H1 (cell line): ENCODE results near the gene ZGRF1. TPM values are rescaled to one million over a fixed set of nuclear protein-coding genes. Genes with fewer than 3 reads are reported as not detected.

ENCODE experiments used
- CTCF ChIA-PET: fragments of 300-600 bp; sonication (Branson Sonifier 250); formaldehyde crosslinking; loops from one replicate; lab custom pipeline; 2021; ENCODE audit not compliant: partially characterized antibody; lab: Charles Lee
- POLR2A ChIA-PET: fragments of 300-600 bp; sonication (Branson Sonifier 250); formaldehyde crosslinking; loops from one replicate; lab custom pipeline; 2021; ENCODE audit warnings: inconsistent platforms; ENCODE audit not compliant: partially characterized antibody; lab: Charles Lee
- DNase-seq, 2 experiments: peaks; one replicate each; pipeline versions ENCODE4 v3.0.0 to v3.0.0-alpha.2; 2010 to 2022; ENCODE audit warnings: low spot score in 2 of 2, low read depth in 1 of 2, mixed read lengths in 1 of 2
- FAIRE-seq: peaks from 2 replicates; lab custom pipeline; 2011; peaks lifted over from hg19 to GRCh38; lab: Jason Lieb, UNC
- H2AFZ ChIP-seq: 2 replicates; pipeline ENCODE4 v1.8.1; 2012; ENCODE audit warnings: low read length, inconsistent platforms
- H2AK5ac ChIP-seq: 2 replicates; pipeline ENCODE4 v1.6.1; 2013; ENCODE audit warnings: low read depth, low read length
- H2BK120ac ChIP-seq: replicated peaks from 2 replicates; pipeline ENCODE3; 2013; ENCODE audit warnings: low read depth, low read length, inconsistent platforms
- H2BK12ac ChIP-seq: 2 replicates; pipeline ENCODE4 v1.6.1; 2013; ENCODE audit warnings: low read depth, low read length
- H2BK15ac ChIP-seq: 2 replicates; pipeline ENCODE4 v1.6.1; 2013; ENCODE audit warnings: low read length
- H2BK20ac ChIP-seq: 2 replicates; pipeline ENCODE4 v1.6.1; 2013; ENCODE audit warnings: low read length
- H2BK5ac ChIP-seq: 2 replicates; pipeline ENCODE4 v1.6.1; 2013; ENCODE audit warnings: low read depth, low read length
- H3K14ac ChIP-seq: 2 replicates; pipeline ENCODE4 v1.6.1; 2013; ENCODE audit warnings: inconsistent platforms; ENCODE audit not compliant: insufficient read length
- H3K18ac ChIP-seq: 2 replicates; pipeline ENCODE4 v1.6.1; 2013; ENCODE audit warnings: low read length; ENCODE audit errors: extremely low read depth
- H3K23ac ChIP-seq: 2 replicates; pipeline ENCODE4 v1.6.1; 2013; ENCODE audit warnings: inconsistent platforms; ENCODE audit not compliant: insufficient read length
- H3K23me2 ChIP-seq: 2 replicates; pipeline ENCODE4 v1.6.1; 2013; ENCODE audit warnings: low read depth, low read length
- H3K27ac ChIP-seq: 2 replicates; pipeline ENCODE4 v1.6.1; 2011; ENCODE audit warnings: low read depth, low read length, inconsistent platforms
- H3K27me3 ChIP-seq, 4 experiments: replicated peaks in 1 of 4; 1 replicate in 1 of 4; 2 replicates in 3 of 4; pipeline versions ENCODE4 v1.6.1 to v1.8.1; 2011 to 2013; ENCODE audit warnings: low read length in 3 of 4, mild to moderate bottlenecking in 3 of 4, inconsistent platforms in 2 of 4, mixed read lengths in 2 of 4, moderate library complexity in 1 of 4; ENCODE audit not compliant: control insufficient read depth in 3 of 4, insufficient read depth in 3 of 4; ENCODE audit errors: extremely low read depth in 1 of 4
- H3K36me3 ChIP-seq, 4 experiments: 2 replicates each; pipeline versions ENCODE4 v1.6.1 to v1.8.1; 2011 to 2013; ENCODE audit warnings: mild to moderate bottlenecking in 4 of 4, low read length in 3 of 4, moderate library complexity in 2 of 4, control low read depth in 1 of 4, inconsistent platforms in 1 of 4; ENCODE audit not compliant: insufficient read depth in 4 of 4, control insufficient read depth in 2 of 4
- H3K4ac ChIP-seq: replicated peaks from 2 replicates; pipeline ENCODE3; 2013; ENCODE audit warnings: low read length, low read depth, mixed read lengths, inconsistent platforms; ENCODE audit not compliant: insufficient read length
- H3K4me1 ChIP-seq, 4 experiments: replicated peaks in 1 of 4; 1 replicate in 1 of 4; 2 replicates in 3 of 4; pipeline versions ENCODE4 v1.6.1 to v1.8.1; 2011 to 2013; ENCODE audit warnings: low read length in 3 of 4, inconsistent platforms in 2 of 4, mixed read lengths in 1 of 4; ENCODE audit not compliant: insufficient read depth in 4 of 4, control insufficient read depth in 3 of 4
- H3K4me2 ChIP-seq, 2 experiments: 2 replicates each; pipeline versions ENCODE4 v1.6.1 to v1.8.1; 2011 to 2013; ENCODE audit warnings: low read depth in 2 of 2, low read length in 2 of 2, control low read depth in 1 of 2, inconsistent platforms in 1 of 2, mild to moderate bottlenecking in 1 of 2; ENCODE audit not compliant: insufficient read depth in 1 of 2
- H3K4me3 ChIP-seq, 4 experiments: fragments of 200-600, 300-600 bp in 1 of 4; sonication (generic), shearing (Covaris generic), sonication (Bioruptor Twin) in 1 of 4; 2 replicates each; pipeline versions ENCODE4 v1.5.1 to v1.8.1; 2011 to 2016; ENCODE audit warnings: low read length in 4 of 4, low read depth in 3 of 4, control low read depth in 2 of 4, inconsistent platforms in 2 of 4, mild to moderate bottlenecking in 2 of 4, mixed read lengths in 1 of 4, moderate library complexity in 1 of 4; ENCODE audit not compliant: insufficient read depth in 2 of 4; ENCODE audit errors: extremely low read depth in 1 of 4
- H3K56ac ChIP-seq: replicated peaks from 2 replicates; pipeline ENCODE3; 2013; ENCODE audit warnings: low read depth, mild to moderate bottlenecking, mixed read lengths, low read length, inconsistent platforms; ENCODE audit not compliant: insufficient read length
- H3K79me1 ChIP-seq: 2 replicates; pipeline ENCODE4 v1.6.1; 2013; ENCODE audit warnings: low read depth, low read length, control low read depth
- H3K79me2 ChIP-seq, 2 experiments: 2 replicates each; pipeline versions ENCODE4 v1.6.1 to v1.8.1; 2012 to 2013; ENCODE audit warnings: low read length in 2 of 2, mild to moderate bottlenecking in 2 of 2, inconsistent platforms in 1 of 2; ENCODE audit not compliant: insufficient read depth in 2 of 2, control insufficient read depth in 1 of 2
- H3K9ac ChIP-seq, 4 experiments: replicated peaks in 1 of 4; 1 replicate in 1 of 4; 2 replicates in 3 of 4; pipeline versions ENCODE4 v1.6.1 to v1.8.1; 2011 to 2013; ENCODE audit warnings: low read depth in 3 of 4, low read length in 3 of 4, control low read depth in 2 of 4, mild to moderate bottlenecking in 2 of 4, moderate library complexity in 2 of 4, inconsistent platforms in 1 of 4; ENCODE audit errors: extremely low read depth in 1 of 4
- H3K9me3 ChIP-seq, 2 experiments: 2 replicates each; pipeline versions ENCODE4 v1.6.1 to v1.8.1; 2012 to 2013; ENCODE audit warnings: mild to moderate bottlenecking in 2 of 2, moderate library complexity in 2 of 2, control low read depth in 1 of 2, inconsistent platforms in 1 of 2, low read depth in 1 of 2, low read length in 1 of 2, mixed read lengths in 1 of 2; ENCODE audit not compliant: insufficient read depth in 2 of 2
- H4K20me1 ChIP-seq, 2 experiments: replicated peaks in 1 of 2; 2 replicates each; pipeline versions ENCODE3 to v1.8.1; 2011 to 2013; ENCODE audit warnings: inconsistent platforms in 2 of 2, low read length in 2 of 2, mild to moderate bottlenecking in 1 of 2; ENCODE audit not compliant: insufficient read depth in 2 of 2, control insufficient read depth in 1 of 2
- H4K5ac ChIP-seq: 2 replicates; pipeline ENCODE4 v1.6.1; 2013; ENCODE audit warnings: low read length, low read depth, mixed read lengths, inconsistent platforms; ENCODE audit not compliant: insufficient read length
- H4K8ac ChIP-seq: 2 replicates; pipeline ENCODE4 v1.8.0; 2013; ENCODE audit warnings: mild to moderate bottlenecking, moderate library complexity, low read length, inconsistent platforms; ENCODE audit not compliant: insufficient read depth; ENCODE audit errors: extremely low read depth
- H4K91ac ChIP-seq: replicated peaks from 2 replicates; pipeline ENCODE3; 2013; ENCODE audit warnings: low read length, mixed read lengths, inconsistent platforms; ENCODE audit not compliant: insufficient read length
- ASH2L ChIP-seq: fragments of 200-600, 300-600 bp; sonication (generic); IDR thresholded peaks from one replicate; pipeline ENCODE4 v1.7.1; 2017; ENCODE audit warnings: low read length
- EGR1 ChIP-seq: IDR thresholded peaks from 2 replicates; pipeline ENCODE4 v1.6.1; 2011; ENCODE audit warnings: low read depth, low read length, borderline replicate concordance
- EZH2 ChIP-seq: fragments of 200-600 bp; sonication (generic); IDR thresholded peaks from 2 replicates; pipeline ENCODE4 v1.7.1; 2012; ENCODE audit warnings: low read depth, mild to moderate bottlenecking, moderate library complexity, low read length, inconsistent platforms; ENCODE audit not compliant: severe bottlenecking
- HDAC2 ChIP-seq, 2 experiments: fragments of 300-600 bp in 1 of 2; sonication (generic) in 1 of 2; IDR thresholded peaks; 2 replicates each; pipeline ENCODE4 v1.6.1; 2011 to 2012; ENCODE audit warnings: low read depth in 2 of 2, low read length in 2 of 2, mild to moderate bottlenecking in 2 of 2, moderate library complexity in 2 of 2, borderline replicate concordance in 1 of 2, inconsistent platforms in 1 of 2
- RXRA ChIP-seq: IDR thresholded peaks from 2 replicates; pipeline ENCODE4 v1.6.1; 2011; ENCODE audit warnings: low read depth, mild to moderate bottlenecking, low read length, moderate library complexity; ENCODE audit not compliant: insufficient read depth
- SRF ChIP-seq: IDR thresholded peaks from 2 replicates; pipeline ENCODE4 v1.6.1; 2011; ENCODE audit warnings: mild to moderate bottlenecking, low read depth, low read length, moderate library complexity
- WGBS, 2 experiments: shearing (Covaris generic) in 1 of 2; methylation state at CpG; one replicate each; pipeline versions ENCODE4 v1.1.6 to v1.1.7; 2013 to 2015; ENCODE audit warnings: low lambda C conversion rate in 2 of 2, mixed read lengths in 2 of 2, inconsistent platforms in 1 of 2, low coverage in 1 of 2, missing lambda C conversion rate in 1 of 2; ENCODE audit not compliant: insufficient replicate concordance in 2 of 2, insufficient coverage in 1 of 2, insufficient read length in 1 of 2; ENCODE audit errors: extremely low coverage in 1 of 2, missing lambda C conversion rate in 1 of 2; 5-methylcytosine and 5-hydroxymethylcytosine counted together
- polyA plus RNA-seq, 7 experiments: library from polyadenylated mRNA; depleted of rRNA in 3 of 7; stranded (reverse) in 5 of 7; unstranded in 2 of 7; fragments of >200 nt in 5 of 7; fragments of 200-250 nt in 2 of 7; gene quantifications; 1 replicate in 5 of 7; 2 replicates in 1 of 7; 4 replicates in 1 of 7; pipeline versions ENCODE4 v1.2.1 to v1.2.3, GENCODE V29; 2011 to 2013; ENCODE audit warnings: missing spikeins in 2 of 7, mixed read lengths in 2 of 7
- total RNA-seq: library from RNA; stranded (reverse); fragmentation: NEBNext Ultra II Directional; extraction: Animal tissue kit (Norgen Biotek cat#: 25700); gene quantifications from 2 replicates; pipeline ENCODE4 v1.2.1, GENCODE V29; 2021

Gene ZGRF1
- total and polyA plus RNA-seq, 2 of the 8 experiments (the other 6 are each of a cell fraction or from before 2014, with no cell fraction given) = 12.0 to 44.6 TPM

DNA sequence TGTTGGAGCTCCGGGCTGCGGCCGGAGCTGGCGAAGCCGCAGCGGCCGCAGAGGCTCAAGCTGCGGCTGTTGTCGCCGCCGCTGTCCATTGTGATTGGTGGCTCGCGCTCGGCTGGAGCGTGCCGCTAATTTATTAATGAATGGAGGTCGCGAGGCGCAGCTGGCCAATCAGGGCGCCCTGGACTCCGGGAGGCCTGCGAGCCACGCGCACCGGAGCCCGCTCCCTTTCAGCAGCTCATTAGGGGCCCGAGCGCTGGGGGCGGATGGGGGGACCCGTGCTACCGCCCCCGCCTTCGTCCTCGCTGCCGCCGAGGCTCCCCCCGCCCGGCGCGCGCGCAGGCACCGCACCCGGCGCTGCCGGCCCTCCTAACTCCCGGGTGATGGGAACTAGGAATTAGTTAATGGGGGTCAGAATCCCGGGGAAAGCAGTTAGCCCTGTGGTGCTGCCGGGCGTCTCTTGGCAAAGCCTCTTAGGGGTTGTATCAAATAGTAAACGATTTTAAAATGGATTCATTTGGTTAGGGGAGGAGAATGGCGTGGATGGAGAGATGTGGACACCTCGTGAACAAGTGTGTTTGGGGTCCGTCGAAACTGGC lies 120.1 kb downstream of the ZGRF1 start:
- Histone ChIP-seq H3K18ac (no peak overlapping the region), H3K27me3 (peaks cover 88 to 100% (median 95%) of the 10 kb centered on the region in 4 experiments), H2BK120ac (no peak overlapping the region), H3K79me1 (no peaks in the 10 kb centered on the region), H3K56ac (no peak overlapping the region), H3K23ac (no peak overlapping the region), H2BK15ac (no peak overlapping the region), H3K9me3 (no peaks in the 10 kb centered on the region), H2BK5ac (no peak overlapping the region), H2BK20ac (no peak overlapping the region), H3K14ac (no peak overlapping the region), H3K27ac (no peak overlapping the region), H3K79me2 (no peaks in the 10 kb centered on the region), H3K36me3 (peaks cover 0 to 4% (median 0%) of the 10 kb centered on the region in 4 experiments; a peak in 1 of 8 replicates), H3K4ac (no peak overlapping the region), H4K91ac (no peak overlapping the region), H4K8ac (no peak overlapping the region; the same call in 1 of the 2 replicates), H2AK5ac (no peak overlapping the region), H3K23me2 (peaks cover 24% of the 10 kb centered on the region), H2AFZ (no peak overlapping the region), H4K20me1 (peaks cover 3 to 29% of the 10 kb centered on the region in 2 experiments), H3K4me1 (peaks cover 7 to 41% (median 15%) of the 10 kb centered on the region in 4 experiments), H4K5ac (no peak overlapping the region), H3K4me2 (peak overlapping the region; percentile 90 to 96), H2BK12ac (no peak overlapping the region), H3K4me3 (peak overlapping the region; percentile 14 to 59 (median 25); a peak in 6 of 8 replicates), H3K9ac (no peak overlapping the region)
- peak in 1 of 2 experiments; percentile 81 for DNase-seq
- no peak for FAIRE-seq
- ChIA-PET POLR2A (interaction anchor here (0.7 kb wide), 1 partner anchor 319 kb away, joined by 3 read pairs; no protein-coding TSS in a partner anchor), CTCF (interaction anchor here (0.6 to 4.1 kb wide), 22 partner anchors 7 to 637 kb away, joined by 3 to 24 read pairs (median 4); no protein-coding TSS in a partner anchor)
- 4% methylated on average over 31 of the region's 55 CpGs; no CpG with 5 or more reads in 1 of the 2 experiments for WGBS, 2 experiments
- TF ChIP-seq ASH2L (peak; percentile 23), EZH2 (no peak), HDAC2 (IDR thresholded peaks at IDR 0.05; ENCODE audit: borderline replicate concordance in 1 of 2, low read depth in 2 of 2, low read length in 2 of 2) (0 out of 4 replicates have a peak, but pooled peaks of 1 of the 2 experiments have one; percentile 5), SRF (no peak), RXRA (no peak), EGR1 (peak; percentile 82; the same call in 1 of the 2 replicates)
